Stomach (tissue), 4 donors: ENCODE measurements around the gene WDR27.

Experiments
- CTCF ChIP-seq, 7 experiments: fragments of 450-650 bp in 4 of 7; fragments of 200-600 bp in 3 of 7; sonication (generic) in 3 of 7; IDR thresholded peaks; one replicate each; pipeline ENCODE4 v1.5.1; 2016 to 2019; ENCODE audit warnings: antibody characterized with exemption in 7 of 7, control low read depth in 2 of 7, mild to moderate bottlenecking in 1 of 7
- EP300 ChIP-seq: sonication (generic); formaldehyde crosslinking; IDR thresholded peaks from one replicate; pipeline ENCODE4 v1.6.1; 2017; ENCODE audit warnings: antibody characterized with exemption
- POLR2AphosphoS5 ChIP-seq, 3 donors: sonication (generic); formaldehyde crosslinking; IDR thresholded peaks; one replicate each; pipeline ENCODE4 v1.6.1; 2016; ENCODE audit warnings: antibody characterized with exemption in 3 of 3

- TF ChIP-seq CTCF (IDR thresholded peaks at IDR 0.05) (no peak), POLR2AphosphoS5 (IDR thresholded peaks at IDR 0.05) (no peak), EP300 (no peak)
These were observed 38.4 kb downstream of the WDR27 start for GRCh38 chr6:169663468-169663867.
